ENCODE results near the gene PPCS. TPM values are rescaled to one million over a fixed set of nuclear protein-coding genes. Genes with fewer than 3 reads are reported as not detected.

Gene PPCS
- total and polyA plus RNA-seq, 2 donors (not counting 3 experiments of a cell fraction or from before 2014, with no cell fraction given), result 31.7 to 32.6 TPM

DNA sequence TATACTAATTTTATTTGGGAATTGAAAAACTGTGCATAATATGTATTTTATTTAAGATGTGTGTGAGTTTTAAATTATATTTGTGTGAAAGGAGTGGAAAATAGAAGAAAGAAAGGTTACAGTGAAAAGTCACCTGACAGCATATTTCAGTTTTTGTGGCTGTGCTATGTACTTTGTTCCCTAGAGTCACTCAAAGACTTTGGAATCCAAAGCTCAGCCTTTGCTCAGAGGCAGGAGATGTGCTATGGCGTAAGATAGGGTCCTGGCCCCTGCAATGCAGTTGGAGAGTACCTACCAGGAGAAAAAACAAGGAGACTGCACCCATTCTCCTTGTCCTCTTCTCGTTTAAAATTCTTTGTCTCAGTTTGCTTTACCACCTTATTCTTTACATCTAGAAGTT lies 9.7 kb downstream of the PPCS start:
- Histone ChIP-seq H3K4me3 (replicated peaks in 1 of 3; ENCODE audit: insufficient read depth in 1 of 3, low read depth in 1 of 3, low read length in 3 of 3) (no peak overlapping the region), H3K9ac (replicated peaks; ENCODE audit: extremely low read depth, insufficient read depth, low read length) (no peak overlapping the region), H3K79me2 (ENCODE audit: control insufficient read depth, insufficient read depth, low read length) (no peaks in the 10 kb centered on the region), H3K27ac (ENCODE audit: insufficient read depth, low read depth, low read length) (no peak overlapping the region), H4K20me1 (replicated peaks; ENCODE audit: control insufficient read depth, extremely low read depth, insufficient read depth, low read length) (no peaks in the 10 kb centered on the region), H3K4me1 (ENCODE audit: control insufficient read depth, extremely low read depth, insufficient read depth, low read length) (peaks cover 7% of the 10 kb centered on the region), H3K9me3 (replicated peaks; ENCODE audit: control insufficient read depth, insufficient read depth, low read length) (no peaks in the 10 kb centered on the region), H3K4me2 (ENCODE audit: insufficient read depth, low read length) (no peak overlapping the region), H3K36me3 (ENCODE audit: control insufficient read depth in 2 of 2, extremely low read depth in 1 of 2, insufficient read depth in 2 of 2, low read length in 2 of 2) (no peaks in the 10 kb centered on the region), H3K27me3 (ENCODE audit: control insufficient read depth in 2 of 2, insufficient read depth in 2 of 2, low read length in 2 of 2) (peaks cover 13 to 17% of the 10 kb centered on the region in 2 experiments), H3K9me1 (replicated peaks; ENCODE audit: control insufficient read depth, extremely low read depth, insufficient read depth, low read length) (no peaks in the 10 kb centered on the region), H2AFZ (ENCODE audit: low read depth, low read length) (no peak overlapping the region)
- FAIRE-seq (no peak), DNase-seq (ENCODE audit: low read depth, low spot score) (no peak)
- POLR2A ChIA-PET, result no interaction called here
- TF ChIP-seq JUN (IDR thresholded peaks at IDR 0.05; ENCODE audit: borderline replicate concordance, insufficient read depth, insufficient read length, low read depth) (no peak), GATA2 (IDR thresholded peaks at IDR 0.05; ENCODE audit: insufficient read depth, insufficient read length, low read depth, low read length) (no peak), EZH2 (IDR thresholded peaks at IDR 0.05; ENCODE audit: borderline replicate concordance, low read depth, low read length, severe bottlenecking) (no peak), MYC (IDR thresholded peaks at IDR 0.05; ENCODE audit: low read depth, low read length) (no peak), POLR2AphosphoS5 (IDR thresholded peaks at IDR 0.05; ENCODE audit: insufficient read depth, low read depth, low read length) (no peak), POLR2A (IDR thresholded peaks at IDR 0.05; ENCODE audit: low read depth, low read length) (no peak), FOS (IDR thresholded peaks at IDR 0.05; ENCODE audit: borderline replicate concordance, insufficient read depth, low read length) (no peak)
- TF ChIP-seq, protein P1, sequence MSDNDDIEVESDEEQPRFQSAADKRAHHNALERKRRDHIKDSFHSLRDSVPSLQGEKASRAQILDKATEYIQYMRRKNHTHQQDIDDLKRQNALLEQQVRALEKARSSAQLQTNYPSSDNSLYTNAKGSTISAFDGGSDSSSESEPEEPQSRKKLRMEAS (IDR thresholded peaks at IDR 0.05; ENCODE audit: insufficient read depth, insufficient read length), result no peak
- TF ChIP-seq, protein P2, sequence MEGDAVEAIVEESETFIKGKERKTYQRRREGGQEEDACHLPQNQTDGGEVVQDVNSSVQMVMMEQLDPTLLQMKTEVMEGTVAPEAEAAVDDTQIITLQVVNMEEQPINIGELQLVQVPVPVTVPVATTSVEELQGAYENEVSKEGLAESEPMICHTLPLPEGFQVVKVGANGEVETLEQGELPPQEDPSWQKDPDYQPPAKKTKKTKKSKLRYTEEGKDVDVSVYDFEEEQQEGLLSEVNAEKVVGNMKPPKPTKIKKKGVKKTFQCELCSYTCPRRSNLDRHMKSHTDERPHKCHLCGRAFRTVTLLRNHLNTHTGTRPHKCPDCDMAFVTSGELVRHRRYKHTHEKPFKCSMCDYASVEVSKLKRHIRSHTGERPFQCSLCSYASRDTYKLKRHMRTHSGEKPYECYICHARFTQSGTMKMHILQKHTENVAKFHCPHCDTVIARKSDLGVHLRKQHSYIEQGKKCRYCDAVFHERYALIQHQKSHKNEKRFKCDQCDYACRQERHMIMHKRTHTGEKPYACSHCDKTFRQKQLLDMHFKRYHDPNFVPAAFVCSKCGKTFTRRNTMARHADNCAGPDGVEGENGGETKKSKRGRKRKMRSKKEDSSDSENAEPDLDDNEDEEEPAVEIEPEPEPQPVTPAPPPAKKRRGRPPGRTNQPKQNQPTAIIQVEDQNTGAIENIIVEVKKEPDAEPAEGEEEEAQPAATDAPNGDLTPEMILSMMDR (IDR thresholded peaks at IDR 0.05; ENCODE audit: extremely low read depth in 1 of 2, insufficient read depth in 1 of 2, low read depth in 1 of 2, low read length in 2 of 2), result no peak
- CTCF ChIA-PET, result no interaction called here
- dilution Hi-C loops (cut with MboI; ENCODE audit: extremely low pct_ligation_motif_present, low sequenced_read_pairs), result no loop called here
- no TSS peak for BruUV-seq (replicated peaks)
- intact Hi-C loops (cut with micrococcal nuclease), result no loop called here

All from endothelial cell of umbilical vein (primary cell).